ENCODE measurements around the gene RNU6-7. TPM values are rescaled to one million over a fixed set of nuclear protein-coding genes. Genes with fewer than 3 reads are reported as not detected.

RNU6-7 gene
- total RNA-seq, 1 donor from 2014 or later, result not detected

GRCh38 chr14:32200368-32201192 is 1.3 kb upstream of the RNU6-7 start:
- Mint-ChIP-seq H3K27ac (ENCODE audit: unreplicated experiment) (peak overlapping the region; percentile 100), H3K27me3 (ENCODE audit: low read depth) (peaks cover 2% of the 10 kb centered on the region), H3K4me1 (ENCODE audit: low read depth) (peaks cover 25% of the 10 kb centered on the region), H3K36me3 (ENCODE audit: low read depth) (no peaks in the 10 kb centered on the region), H3K4me3 (ENCODE audit: unreplicated experiment) (peak overlapping the region; percentile 89), H3K9me3 (ENCODE audit: low read depth) (no peaks in the 10 kb centered on the region)
- no peak for TF ChIP-seq CTCF (IDR thresholded peaks at IDR 0.05)
- DNase-seq (ENCODE audit: low spot score), result no peak

GRCh38 chr14:32201193-32201815 is 541 bp upstream of the RNU6-7 start:
- Mint-ChIP-seq H3K27ac (ENCODE audit: unreplicated experiment) (peak overlapping the region; percentile 100), H3K9me3 (ENCODE audit: low read depth) (no peaks in the 10 kb centered on the region), H3K4me1 (ENCODE audit: low read depth) (peaks cover 25% of the 10 kb centered on the region), H3K4me3 (ENCODE audit: unreplicated experiment) (peak overlapping the region; percentile 89), H3K36me3 (ENCODE audit: low read depth) (no peaks in the 10 kb centered on the region), H3K27me3 (ENCODE audit: low read depth) (peaks cover 2% of the 10 kb centered on the region)
- peak; percentile 94 for DNase-seq (ENCODE audit: low spot score)
- TF ChIP-seq CTCF (IDR thresholded peaks at IDR 0.05), result no peak

- peak overlapping the region; percentile 100 for H3K27ac Mint-ChIP-seq (ENCODE audit: unreplicated experiment)
- no peak for TF ChIP-seq CTCF (IDR thresholded peaks at IDR 0.05)
- peaks cover 25% of the 10 kb centered on the region for H3K4me1 Mint-ChIP-seq (ENCODE audit: low read depth)
- DNase-seq (ENCODE audit: low spot score), result no peak
- no peaks in the 10 kb centered on the region for H3K9me3 Mint-ChIP-seq (ENCODE audit: low read depth)
- no peaks in the 10 kb centered on the region for H3K36me3 Mint-ChIP-seq (ENCODE audit: low read depth)
- H3K27me3 Mint-ChIP-seq (ENCODE audit: low read depth), result peaks cover 5% of the 10 kb centered on the region
- peak overlapping the region; percentile 89 for H3K4me3 Mint-ChIP-seq (ENCODE audit: unreplicated experiment)
Measured at GRCh38 chr14:32202491-32202997, 699 bp downstream of the RNU6-7 start.

- Mint-ChIP-seq H3K4me3 (ENCODE audit: unreplicated experiment) (peak within 1 kb of the TSS; percentile 89), H3K9me3 (ENCODE audit: low read depth) (no peaks in the 10 kb centered on the region), H3K27me3 (ENCODE audit: low read depth) (peaks cover 5% of the 10 kb centered on the region), H3K27ac (ENCODE audit: unreplicated experiment) (peak within 1 kb of the TSS; percentile 100), H3K36me3 (ENCODE audit: low read depth) (no peaks in the 10 kb centered on the region), H3K4me1 (ENCODE audit: low read depth) (peaks cover 25% of the 10 kb centered on the region)
- TF ChIP-seq CTCF (IDR thresholded peaks at IDR 0.05), result no peak
- peak; percentile 96 for DNase-seq (ENCODE audit: low spot score)
Measured at GRCh38 chr14:32202998-32203882, 1.4 kb downstream of the RNU6-7 start, which contains the start of gene RNU6-8. TSS of gene RNU6-8 (minus strand) at chr14:32203269.
